HL-60 (cell line): ENCODE data around the gene MYBPC1.

Experiments used
- DNase-seq, 2 experiments: peaks; one replicate each; pipeline ENCODE4 v3.0.0-alpha.2; 2010 to 2020; ENCODE audit warnings: low read depth in 1 of 2, low spot score in 1 of 2
- H3K27ac ChIP-seq: fragments of 250-450 bp; sonication (Bioruptor Pico); replicated peaks from 2 replicates; pipeline ENCODE4 v1.5.1; 2020; ENCODE audit warnings: mild to moderate bottlenecking, moderate library complexity
- H3K27me3 ChIP-seq: fragments of 250-450 bp; sonication (Bioruptor Pico); 2 replicates; pipeline ENCODE4 v1.5.1; 2021; ENCODE audit warnings: mild to moderate bottlenecking, moderate library complexity; ENCODE audit not compliant: insufficient read depth, poor library complexity, severe bottlenecking
- H3K4me3 ChIP-seq: replicated peaks from 2 replicates; pipeline ENCODE4 v1.5.1; 2011; ENCODE audit warnings: mild to moderate bottlenecking, control low read depth, low read length; ENCODE audit not compliant: insufficient read depth
- CTCF ChIP-seq: IDR thresholded peaks from one replicate; pipeline ENCODE4 v1.5.1; 2011; ENCODE audit warnings: low read length, control low read depth, inconsistent platforms; ENCODE audit not compliant: insufficient read depth
- GABPA ChIP-seq: IDR thresholded peaks from 2 replicates; pipeline ENCODE4 v1.6.1; 2012; ENCODE audit warnings: low read depth
- POLR2AphosphoS5 ChIP-seq: IDR thresholded peaks from 2 replicates; pipeline ENCODE4 v1.6.1; 2012; ENCODE audit warnings: low read depth
- REST ChIP-seq: IDR thresholded peaks from 2 replicates; pipeline ENCODE4 v1.6.1; 2012; ENCODE audit warnings: low read depth; ENCODE audit not compliant: insufficient replicate concordance
- SPI1 ChIP-seq: IDR thresholded peaks from 2 replicates; pipeline ENCODE4 v1.6.1; 2012; ENCODE audit warnings: low read depth, mild to moderate bottlenecking, borderline replicate concordance

MYBPC1 gene

GRCh38 chr12:101710288-101710687 lies 115.5 kb downstream of the MYBPC1 start:
- Histone ChIP-seq H3K4me3 (no peak overlapping the region), H3K27me3 (no peaks in the 10 kb centered on the region), H3K27ac (no peak overlapping the region)
- no peak for DNase-seq
- TF ChIP-seq SPI1 = no peak
- TF ChIP-seq REST = no peak
- TF ChIP-seq GABPA = no peak
- TF ChIP-seq CTCF = no peak
- TF ChIP-seq POLR2AphosphoS5 = no peak

GRCh38 chr12:101713059-101713682 lies 118.4 kb downstream of the MYBPC1 start:
- Histone ChIP-seq H3K4me3 (no peak overlapping the region), H3K27me3 (no peaks in the 10 kb centered on the region), H3K27ac (no peak overlapping the region)
- no peak for DNase-seq
- TF ChIP-seq REST (no peak), GABPA (no peak), POLR2AphosphoS5 (no peak), SPI1 (no peak), CTCF (no peak)

GRCh38 chr12:101713930-101714329 lies 119.2 kb downstream of the MYBPC1 start:
- H3K27ac ChIP-seq = no peak overlapping the region
- H3K4me3 ChIP-seq = no peak overlapping the region
- no peak for TF ChIP-seq SPI1
- TF ChIP-seq REST = no peak
- TF ChIP-seq CTCF = no peak
- no peak for TF ChIP-seq POLR2AphosphoS5
- no peak for TF ChIP-seq GABPA
- H3K27me3 ChIP-seq = no peaks in the 10 kb centered on the region
- DNase-seq = no peak
